COLO668 (cell line): Measurements from ENCODE around the gene F5.
"Not testable (repeated sequence)": the region's sequence is repeated elsewhere in the genome, so short reads cannot be mapped to it uniquely, and the experiment has no call there.

Experiments
- DNase-seq: peaks from one replicate; lab custom pipeline; 2025; ENCODE audit not compliant: unreplicated experiment; lab: John Stamatoyannopoulos, UW

F5 gene

DNA sequence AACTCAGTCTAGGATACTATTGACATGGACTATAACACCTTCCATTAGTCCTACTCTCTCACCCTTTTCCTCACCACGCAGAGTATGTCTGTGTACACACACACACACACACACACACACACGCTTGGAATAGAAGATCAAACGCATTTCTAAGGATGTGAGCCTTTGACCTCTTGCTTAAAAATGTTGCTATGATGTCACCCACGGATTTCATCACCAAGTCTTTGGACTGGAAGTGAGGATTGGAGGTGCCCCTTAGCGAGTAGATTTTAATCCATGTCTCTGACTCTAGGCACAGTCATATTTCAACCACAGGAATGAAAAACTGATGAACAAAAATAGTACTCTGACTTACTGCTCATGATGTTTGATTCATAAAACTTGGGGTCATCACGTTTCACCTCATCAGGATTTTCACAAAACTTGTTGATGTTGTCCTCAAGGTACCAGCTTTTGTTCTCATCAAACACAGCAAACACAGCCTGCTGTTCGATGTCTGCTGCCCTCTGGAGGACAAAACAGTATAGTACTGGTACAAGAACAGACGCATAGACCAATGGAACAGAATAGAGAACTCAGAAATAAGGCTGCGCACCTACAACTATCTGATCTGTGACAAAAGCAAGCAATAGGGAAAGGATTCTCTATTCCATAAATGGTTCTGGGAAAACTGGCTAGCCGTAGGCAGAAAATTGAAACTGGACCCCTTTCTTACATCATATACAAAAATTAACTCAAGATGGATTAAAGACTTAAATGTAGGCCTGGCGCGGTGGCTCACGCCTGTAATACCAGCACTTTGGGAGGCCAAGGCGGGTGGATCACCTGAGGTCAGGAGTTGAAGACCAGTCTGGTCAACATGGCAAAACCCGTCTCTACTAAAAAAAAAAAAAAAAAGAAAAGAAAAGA is 39.9 kb downstream of the F5 start:
- DNase-seq = peak; percentile 49

GRCh38 chr1:169545472-169545871 is 40.8 kb downstream of the F5 start:
- no peak for DNase-seq

DNA sequence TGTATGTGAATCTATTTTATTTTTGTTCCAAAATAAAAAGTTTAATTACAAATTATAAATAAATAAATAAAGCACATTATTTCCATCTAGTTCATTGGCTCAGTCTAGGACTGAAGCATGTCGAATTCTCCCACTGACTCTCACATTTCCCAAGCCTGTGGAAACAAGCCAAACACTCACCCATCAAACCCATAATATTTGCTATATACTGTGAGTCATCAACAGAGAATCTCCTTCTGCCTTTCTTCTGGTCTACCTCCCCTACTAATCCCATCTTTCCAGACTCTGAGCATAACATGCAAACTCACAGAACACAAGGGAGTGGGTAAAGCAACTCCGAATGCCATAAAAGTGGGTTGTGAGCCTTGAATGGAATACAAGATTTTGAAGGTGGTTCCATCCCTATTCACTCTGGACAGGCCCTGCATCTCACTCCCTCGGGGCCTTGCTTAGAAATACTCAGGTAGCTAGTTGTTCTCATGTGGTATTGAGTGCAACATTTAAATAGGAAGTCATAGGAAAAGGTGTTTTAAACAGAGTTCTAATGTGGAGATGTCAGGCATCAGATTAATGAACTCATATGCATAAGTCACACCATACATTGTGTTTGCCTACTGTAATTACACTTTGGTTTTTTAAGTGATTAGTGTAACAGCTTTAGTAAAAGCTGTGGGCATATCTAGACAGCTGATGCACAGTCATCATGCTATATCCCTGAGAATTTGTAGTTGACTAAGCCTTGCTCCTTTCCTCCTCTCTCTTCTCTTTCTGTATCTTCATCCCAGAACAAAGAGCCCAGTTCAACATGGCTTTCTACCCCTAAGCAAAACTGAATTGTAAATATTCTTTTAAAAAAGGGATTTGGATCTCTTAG is 47.0 kb downstream of the F5 start:
- DNase-seq = no peak

- no peak for DNase-seq
These were observed 51.6 kb downstream of the F5 start for GRCh38 chr1:169534653-169535052.

- not testable (repeated sequence) for DNase-seq
These were observed 52.6 kb downstream of the F5 start for GRCh38 chr1:169533528-169534190.

DNA sequence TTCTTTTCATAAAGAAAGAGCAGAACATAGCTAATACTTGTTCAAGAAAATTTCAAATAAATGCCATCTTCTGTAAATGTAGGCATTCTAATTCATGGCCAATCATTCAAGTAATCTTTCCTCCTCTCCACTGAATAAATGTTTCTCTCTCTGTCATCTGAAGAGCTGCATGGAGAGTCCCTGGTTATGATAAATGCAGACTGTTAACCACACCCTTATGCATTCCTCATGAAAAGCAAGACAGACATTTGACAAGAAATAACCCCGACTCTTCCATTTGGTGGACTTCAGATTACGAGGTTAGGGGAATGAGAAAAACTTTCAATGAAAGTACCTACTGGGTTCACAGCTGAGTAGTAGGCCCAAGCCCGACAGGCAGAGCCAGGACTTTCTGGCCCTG is 55.8 kb downstream of the F5 start:
- no peak for DNase-seq

DNA sequence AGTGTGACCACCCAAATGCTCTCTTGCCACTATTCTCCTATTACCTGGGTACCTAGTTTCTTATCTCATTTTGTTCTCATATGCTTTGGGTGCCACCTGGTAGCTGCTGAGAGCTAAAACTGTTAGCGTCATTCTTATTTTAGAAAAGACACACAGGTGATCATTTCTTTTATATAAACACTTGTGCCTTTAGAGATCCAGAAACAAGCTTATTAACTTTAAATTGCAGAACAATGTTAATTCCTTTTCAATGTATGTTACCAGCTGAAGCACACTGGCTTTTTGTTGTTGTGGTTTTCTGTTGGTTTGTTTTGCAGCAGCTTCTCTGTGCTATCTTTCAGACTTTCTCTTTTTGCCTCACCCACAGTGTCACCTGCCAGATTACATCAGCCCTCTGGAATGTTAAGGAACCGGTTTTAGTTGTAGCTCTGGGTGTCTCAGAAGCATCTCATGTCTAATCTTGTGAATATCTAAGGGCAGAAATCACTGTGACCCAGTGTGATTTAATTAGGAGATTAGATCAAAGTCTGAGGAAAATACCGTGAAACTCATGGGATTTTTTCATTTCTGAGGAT is 57.1 kb downstream of the F5 start:
- peak; percentile 73 for DNase-seq

DNA sequence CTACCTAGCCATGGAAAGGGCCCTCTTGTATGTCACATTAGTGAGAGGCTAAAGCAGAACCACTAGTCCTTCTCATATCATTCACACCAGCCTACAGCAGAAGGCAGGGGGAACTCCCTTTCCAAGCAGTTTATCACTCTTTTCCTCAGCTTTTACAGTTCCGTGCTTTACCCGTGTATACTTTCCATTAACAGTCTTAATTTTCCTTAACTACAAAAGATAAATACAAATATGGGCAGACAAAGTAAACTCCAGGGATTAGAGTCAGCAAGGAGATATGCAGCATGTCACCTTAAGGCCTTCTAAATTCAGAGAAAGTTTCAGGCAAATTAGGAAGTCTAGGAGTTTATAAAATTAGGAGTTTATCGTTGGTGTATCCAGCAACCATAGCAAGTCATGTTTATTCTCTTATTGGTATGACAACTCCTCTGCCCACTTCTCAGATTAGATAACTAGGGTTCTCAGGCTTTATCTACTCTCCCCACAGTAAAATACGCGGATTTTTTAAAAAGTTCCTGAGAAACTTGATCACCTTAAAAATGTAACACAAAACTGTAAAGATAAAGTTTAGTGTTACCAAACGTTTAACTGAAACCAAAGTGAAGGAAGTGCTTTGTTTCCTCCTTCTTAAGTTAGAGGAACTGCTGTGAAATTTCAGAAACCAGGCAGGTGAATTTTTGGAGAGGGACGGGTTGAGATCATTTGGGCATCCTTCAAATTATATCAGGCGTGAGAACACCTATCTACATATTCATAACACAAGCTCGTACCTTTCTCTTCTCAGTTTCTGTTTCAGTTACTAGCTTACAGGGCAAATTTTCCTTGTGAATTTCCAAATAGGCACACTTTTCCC is 57.8 kb downstream of the F5 start:
- no peak for DNase-seq

DNA sequence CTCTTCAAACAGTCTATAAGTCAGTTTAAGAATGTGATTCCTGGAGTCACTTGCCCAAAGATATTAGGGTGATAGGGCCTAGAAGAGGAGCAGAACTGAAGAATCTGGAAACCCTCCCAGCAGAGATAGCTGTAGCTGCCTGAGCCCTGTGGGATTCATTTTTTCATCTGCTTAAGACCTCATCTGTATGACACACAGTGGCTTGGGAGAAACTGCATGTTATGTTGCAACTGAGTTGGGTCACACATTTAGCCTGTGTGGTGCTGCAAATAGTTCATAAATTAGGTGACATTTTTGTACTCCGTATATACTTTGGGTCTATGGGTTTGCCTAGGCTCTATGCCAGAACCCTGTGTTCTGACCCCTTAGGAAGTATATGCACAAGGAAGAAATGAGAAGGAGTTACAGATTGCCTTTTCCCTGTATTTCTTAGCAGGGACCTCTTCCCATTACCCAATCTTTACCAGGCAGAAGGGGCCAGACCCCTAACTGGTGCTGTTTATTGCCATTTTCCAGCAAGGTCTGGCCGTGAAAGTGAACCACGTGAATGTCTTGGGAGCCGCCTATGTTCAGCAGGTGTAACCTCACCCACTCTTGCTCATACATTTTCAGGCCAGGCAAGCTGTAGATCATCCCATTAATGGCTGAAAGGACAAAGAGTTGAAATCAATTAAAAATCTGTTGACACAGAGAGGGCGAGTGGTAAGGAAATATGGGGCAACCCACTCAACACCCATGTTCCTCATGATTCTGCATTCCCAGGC is 58.6 kb downstream of the F5 start:
- peak; percentile 56 for DNase-seq

DNA sequence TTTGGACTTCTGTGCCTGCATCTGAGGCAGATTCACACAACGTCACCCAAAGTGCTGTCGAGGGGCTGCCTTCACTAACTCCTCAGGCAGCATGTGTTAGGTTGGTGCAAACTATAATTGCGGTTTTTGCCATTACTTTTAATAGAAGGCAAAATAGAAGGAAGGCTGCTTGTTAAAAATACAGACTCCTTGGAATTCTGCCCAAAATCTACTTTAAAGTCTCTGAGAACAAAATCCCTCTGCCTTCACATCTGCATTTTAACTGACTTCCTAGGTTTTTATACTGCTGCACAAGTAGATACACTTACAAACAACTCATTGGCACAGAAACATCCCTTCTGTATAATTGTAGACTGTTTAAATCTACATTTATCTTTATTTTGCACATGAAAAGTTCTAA is 59.3 kb downstream of the F5 start:
- no peak for DNase-seq

- no peak for DNase-seq
These were observed 60.0 kb downstream of the F5 start for GRCh38 chr1:169526120-169526832.

DNA sequence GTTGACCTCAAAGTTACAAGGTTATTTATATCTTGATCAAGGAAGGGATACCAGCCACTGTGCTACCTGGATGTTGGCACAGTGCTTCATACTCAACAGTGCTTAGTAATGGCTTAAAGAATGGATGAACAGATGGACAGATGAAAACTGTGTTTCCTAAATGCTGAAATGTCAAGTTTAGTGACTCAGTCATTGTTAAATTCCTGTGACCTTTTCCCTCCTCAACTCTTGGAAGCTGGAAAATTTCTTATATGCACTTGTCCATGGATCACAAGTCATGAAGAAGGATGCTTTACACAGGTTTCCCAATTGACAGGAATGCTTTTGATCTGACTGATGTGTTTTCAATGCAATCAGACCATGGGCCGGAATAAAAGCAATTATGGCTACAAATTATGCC is 60.9 kb downstream of the F5 start:
- no peak for DNase-seq

GRCh38 chr1:169523904-169524303 is 62.4 kb downstream of the F5 start:
- no peak for DNase-seq

- no peak for DNase-seq
These were observed 65.1 kb downstream of the F5 start for GRCh38 chr1:169521226-169521625.

- DNase-seq = no peak
These were observed 68.6 kb downstream of the F5 start for GRCh38 chr1:169517558-169518186.

- no peak for DNase-seq
These were observed 70.6 kb downstream of the F5 start for GRCh38 chr1:169515641-169516040.

DNA sequence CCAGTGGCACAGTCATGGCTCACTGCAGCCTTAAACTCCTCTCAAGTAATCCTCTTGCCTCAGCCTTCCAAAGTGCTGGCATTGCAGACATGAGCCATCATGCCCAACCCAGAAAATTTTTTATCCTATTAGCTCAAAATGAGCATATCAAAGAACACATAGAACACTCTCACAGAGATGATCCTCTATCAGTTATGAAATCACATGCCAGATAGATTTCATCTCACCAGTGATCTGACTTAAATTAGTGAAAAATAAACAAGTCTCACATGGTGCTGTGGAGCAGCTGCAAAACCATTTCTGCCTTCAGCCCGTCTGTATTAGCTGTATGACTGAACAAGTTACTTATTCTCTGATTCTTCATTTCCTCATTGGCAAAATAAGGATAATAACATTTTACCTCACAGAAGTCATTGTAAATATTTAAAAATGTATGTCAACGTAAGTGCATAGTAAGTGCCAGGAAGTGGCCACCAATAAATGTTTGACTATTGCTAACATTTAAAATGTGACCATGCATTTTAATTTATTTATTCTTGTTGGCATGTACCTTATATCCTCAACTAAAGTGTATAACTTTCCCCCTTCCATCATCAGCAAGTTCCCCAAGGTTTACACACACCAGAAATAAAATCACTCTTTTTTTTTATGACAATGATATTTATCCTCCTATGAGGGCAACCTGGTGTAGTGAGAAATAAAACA is 71.6 kb downstream of the F5 start:
- DNase-seq = no peak

- no peak for DNase-seq
These were observed 73.1 kb downstream of the F5 start for GRCh38 chr1:169513208-169513607.
